Peyer's patch (tissue), 4 donors: ENCODE data around the gene ANP32D.

Experiments
- POLR2A ChIP-seq, 2 donors: fragments of 450-650 bp; IDR thresholded peaks; one replicate each; pipeline ENCODE4 v1.5.1; 2017; ENCODE audit warnings: antibody characterized with exemption in 2 of 2, mild to moderate bottlenecking in 2 of 2, moderate library complexity in 2 of 2
- TF ChIP-seq, protein P1 (sequence below), 6 experiments: fragments of 450-650 bp in 4 of 6; fragments of 200-600 bp in 2 of 6; sonication (generic) in 1 of 6; IDR thresholded peaks; one replicate each; pipeline ENCODE4 v1.5.1; 2017 to 2019; ENCODE audit warnings: antibody characterized with exemption in 6 of 6, mild to moderate bottlenecking in 3 of 6, moderate library complexity in 1 of 6

DNA sequence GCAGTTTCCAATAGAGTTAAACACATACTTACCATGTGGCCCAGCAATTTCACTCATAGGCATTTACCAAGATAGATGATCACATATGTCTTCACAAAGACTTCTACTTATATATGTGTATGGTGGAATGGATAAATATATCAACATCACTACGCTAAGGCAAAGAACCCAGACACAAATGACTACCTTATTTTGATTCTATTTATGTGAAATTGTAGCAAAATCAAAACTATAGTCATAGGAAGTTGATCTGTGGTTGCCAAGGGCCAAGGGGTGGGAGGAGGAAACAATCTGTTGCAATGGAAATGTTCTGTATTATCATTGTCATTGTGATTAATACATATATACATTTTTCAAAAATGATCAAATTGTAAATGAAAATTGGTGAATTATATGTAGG, 47.7 kb upstream of the ANP32D start:
- TF ChIP-seq, protein P1, sequence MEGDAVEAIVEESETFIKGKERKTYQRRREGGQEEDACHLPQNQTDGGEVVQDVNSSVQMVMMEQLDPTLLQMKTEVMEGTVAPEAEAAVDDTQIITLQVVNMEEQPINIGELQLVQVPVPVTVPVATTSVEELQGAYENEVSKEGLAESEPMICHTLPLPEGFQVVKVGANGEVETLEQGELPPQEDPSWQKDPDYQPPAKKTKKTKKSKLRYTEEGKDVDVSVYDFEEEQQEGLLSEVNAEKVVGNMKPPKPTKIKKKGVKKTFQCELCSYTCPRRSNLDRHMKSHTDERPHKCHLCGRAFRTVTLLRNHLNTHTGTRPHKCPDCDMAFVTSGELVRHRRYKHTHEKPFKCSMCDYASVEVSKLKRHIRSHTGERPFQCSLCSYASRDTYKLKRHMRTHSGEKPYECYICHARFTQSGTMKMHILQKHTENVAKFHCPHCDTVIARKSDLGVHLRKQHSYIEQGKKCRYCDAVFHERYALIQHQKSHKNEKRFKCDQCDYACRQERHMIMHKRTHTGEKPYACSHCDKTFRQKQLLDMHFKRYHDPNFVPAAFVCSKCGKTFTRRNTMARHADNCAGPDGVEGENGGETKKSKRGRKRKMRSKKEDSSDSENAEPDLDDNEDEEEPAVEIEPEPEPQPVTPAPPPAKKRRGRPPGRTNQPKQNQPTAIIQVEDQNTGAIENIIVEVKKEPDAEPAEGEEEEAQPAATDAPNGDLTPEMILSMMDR (IDR thresholded peaks at IDR 0.05) = no peak
- no peak for TF ChIP-seq POLR2A (IDR thresholded peaks at IDR 0.05)
